NCI-H1417 treated with DMSO at 0.1 percent for 48 hours (cell line): Measurements from ENCODE around the gene MED16.

Experiments used
- DNase-seq: peaks from one replicate; lab custom pipeline; 2025; lab: John Stamatoyannopoulos, UW

The MED16 gene

GRCh38 chr19:892894-893689, at the start of gene MED16, which contains the start of gene RNU6-9:
TSS of gene MED16 (minus strand) at chr19:893187. CDS start at chr19:891131, 2,056 bp downstream.
TSS of gene RNU6-9 (plus strand) at chr19:893484.
- peak; percentile 97 for DNase-seq

- DNase-seq = no peak
Observed at GRCh38 chr19:942133-942645, 49.2 kb upstream of the MED16 start.

GRCh38 chr19:941292-942132, 48.5 kb upstream of the MED16 start:
- DNase-seq = no peak

DNA sequence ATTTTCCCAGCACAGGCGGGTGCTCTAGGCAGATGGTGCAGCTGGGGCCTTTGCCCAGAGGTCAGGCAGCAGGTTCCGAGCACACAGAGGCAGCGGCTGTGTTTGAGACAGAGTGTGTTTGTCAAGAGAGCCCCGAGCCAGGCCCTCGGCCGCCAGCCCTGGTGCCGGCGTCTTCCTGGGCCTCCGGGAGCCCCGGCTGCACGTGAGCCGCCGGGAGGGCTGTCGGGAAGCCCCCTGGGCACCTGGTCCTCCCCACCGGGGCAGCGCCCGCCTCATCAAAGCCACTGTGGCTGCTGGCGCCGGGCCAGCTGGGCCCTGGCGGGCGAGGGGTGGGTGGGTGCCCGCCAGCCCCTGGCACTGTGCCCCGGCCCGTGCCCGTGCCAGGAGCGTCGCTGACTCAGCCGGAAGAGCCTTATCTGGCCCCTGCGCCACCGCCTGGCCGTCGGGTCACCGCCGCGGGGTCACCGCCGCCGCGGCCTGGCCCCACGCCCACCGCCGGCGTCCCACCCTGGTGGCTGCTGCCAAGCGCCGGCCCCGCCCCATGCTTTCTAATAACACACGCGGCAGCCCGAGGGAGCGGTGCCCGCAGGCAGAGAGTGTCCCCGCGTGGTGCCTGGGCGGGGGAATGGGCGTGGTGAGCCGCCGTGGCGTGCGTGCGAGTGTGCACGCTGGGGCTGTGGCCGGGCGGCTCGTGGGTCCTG, 47.8 kb upstream of the MED16 start:
- DNase-seq = no peak

DNA sequence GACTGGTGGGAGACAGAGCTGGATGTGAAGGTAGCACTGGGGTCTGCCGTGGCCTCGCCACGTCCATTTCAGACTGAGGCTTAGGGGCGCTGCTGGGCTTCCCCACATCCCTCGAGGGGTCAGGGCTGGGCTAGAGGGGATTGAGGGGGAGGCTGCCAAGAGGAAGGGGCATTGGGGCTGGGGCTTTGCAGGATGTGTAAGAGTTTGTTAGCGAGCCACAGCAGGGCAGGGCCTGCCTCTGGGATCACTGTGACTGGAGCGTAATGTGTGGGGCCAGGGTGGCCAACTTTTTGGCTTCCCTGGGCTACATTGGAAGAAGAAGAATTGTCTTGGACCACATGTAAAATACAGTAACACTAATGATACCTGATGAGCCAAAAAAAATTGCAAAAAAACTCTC, 46.9 kb upstream of the MED16 start:
- DNase-seq = no peak

DNA sequence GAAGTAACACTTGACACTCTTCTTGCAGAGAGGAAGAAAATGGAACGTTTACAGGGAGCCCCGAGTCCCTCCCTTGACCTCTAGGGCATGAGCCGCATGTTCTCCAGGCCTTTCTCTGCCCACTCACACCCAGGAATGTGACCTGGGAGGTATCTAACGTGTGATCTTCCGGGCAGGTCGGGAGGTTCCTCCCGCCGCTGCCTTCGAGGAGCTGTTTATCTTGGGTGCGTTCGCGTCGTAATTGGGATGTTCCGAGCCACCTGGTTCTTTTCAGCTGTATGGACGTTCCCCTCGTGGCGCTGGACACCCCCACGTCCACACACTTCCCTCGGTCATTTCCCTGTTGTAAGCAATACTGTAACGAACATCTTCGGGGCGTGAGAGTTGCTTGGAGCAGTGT, 46.5 kb upstream of the MED16 start:
- no peak for DNase-seq

DNA sequence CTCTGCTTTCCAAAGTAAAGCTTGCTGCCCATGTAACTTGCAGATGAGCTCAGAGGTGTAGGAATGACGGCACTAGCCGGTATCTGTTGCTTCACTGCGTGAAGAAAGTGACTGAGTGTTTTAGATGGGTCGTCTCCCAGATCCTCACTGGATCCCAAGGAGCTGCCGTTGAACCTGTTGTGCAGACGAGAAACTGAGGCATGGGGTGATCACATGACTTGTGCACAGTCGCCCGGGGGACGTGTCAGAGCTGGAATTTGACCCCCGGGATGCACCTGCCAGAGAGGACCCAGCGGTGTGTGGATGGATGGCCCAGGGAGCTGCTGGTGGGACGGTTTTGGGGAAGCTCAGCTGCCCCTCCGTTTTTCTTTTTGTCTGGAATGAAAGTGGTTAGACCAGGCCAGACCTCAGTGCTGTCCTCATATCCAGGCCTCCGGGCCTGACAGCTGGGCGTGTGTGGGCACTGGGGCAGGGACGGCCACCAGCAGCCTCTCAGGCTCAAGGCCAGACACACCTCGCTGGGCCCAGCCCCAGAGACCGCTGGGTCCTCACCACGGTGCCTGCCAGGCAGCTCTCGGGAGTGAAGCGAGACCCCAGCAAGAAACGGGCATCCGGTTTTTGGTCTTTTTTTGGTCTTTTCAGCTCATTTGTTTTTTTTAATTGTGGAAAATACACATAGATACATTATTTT, 45.4 kb upstream of the MED16 start:
- DNase-seq = no peak

DNA sequence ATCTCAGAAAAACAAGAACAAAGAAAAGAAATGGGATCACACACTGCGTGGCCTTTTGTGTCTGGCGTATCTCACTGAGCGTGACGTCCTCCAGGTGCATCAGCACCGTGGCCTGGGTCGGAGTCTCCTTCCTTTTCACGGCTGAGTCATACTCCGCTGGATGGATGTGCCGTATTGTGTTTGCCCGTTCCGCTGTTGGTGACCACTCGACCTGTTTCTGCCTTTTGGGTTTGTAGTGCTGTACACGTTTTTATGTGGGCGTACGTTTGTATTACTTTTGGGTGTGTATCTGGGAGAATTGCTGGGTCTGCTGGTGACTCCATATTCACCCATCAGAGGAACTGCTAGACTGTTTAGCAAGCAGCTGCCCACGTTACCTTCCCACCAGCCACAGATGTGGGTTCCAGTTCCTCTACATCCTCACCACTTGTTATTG, 44.3 kb upstream of the MED16 start:
- DNase-seq = no peak

- no peak for DNase-seq
Observed at GRCh38 chr19:936175-936546, 43.2 kb upstream of the MED16 start.

DNA sequence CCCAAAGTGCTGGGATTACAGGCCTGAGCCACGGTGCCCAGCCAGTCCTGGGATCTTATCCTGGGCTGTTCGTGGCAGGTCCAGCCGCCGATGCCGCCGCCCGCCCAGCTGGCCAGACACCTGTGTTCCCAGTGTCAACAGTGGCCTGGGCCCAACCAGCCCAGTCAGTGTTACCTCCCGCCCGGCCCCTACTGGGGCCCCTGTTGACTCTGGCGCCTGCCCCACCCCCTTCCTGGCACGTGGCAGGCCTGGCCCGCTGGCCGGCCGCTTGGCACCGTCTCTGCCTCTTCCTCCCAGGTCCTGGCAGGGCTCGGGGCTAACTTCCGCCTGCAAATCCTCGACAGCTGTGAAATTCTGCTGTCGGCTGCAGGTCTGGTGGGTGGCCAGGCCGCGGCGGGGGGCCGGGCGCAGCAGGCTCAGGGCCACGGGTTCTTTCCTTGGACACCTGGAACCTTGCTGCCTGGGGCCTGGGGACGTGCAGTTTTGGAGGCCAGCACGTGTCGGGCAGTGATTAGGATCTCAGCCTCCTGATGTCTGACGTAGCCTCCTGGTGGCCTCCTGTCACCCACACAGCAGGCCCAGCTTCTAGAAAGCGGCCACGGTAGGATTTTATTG, 42.0 kb upstream of the MED16 start:
- DNase-seq = no peak

DNA sequence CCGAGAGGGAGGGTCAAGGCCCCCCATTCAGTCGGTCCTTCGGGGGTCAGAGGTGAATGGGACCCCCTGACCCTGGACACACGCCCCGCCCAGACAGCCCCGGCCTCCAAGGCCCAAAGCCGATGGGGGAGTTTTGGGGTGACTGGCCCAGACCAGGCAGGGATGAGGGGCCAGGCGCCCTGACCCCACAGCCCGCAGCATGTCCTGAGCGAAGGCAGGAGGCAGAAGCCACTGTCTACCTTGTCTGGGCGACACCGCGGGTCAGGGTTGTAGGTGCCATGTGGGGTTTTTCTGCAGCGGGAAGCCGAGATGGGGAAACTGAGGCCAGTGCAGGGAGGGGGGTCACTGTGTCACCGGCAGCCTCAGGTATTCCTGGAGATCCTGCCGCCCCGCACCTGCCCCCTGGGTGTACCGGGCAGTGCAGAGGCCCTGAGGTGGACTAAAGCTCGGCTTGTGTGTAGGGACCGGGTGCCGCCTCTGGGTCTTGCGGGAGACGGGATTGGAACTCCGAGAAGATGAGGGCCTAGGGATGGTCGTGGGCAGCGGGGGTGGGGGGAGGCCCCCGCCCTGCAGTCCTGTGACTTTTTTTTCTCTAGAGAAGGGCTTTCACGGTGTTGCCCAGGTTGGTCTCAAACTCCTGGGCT, 41.3 kb upstream of the MED16 start:
- DNase-seq = no peak

DNA sequence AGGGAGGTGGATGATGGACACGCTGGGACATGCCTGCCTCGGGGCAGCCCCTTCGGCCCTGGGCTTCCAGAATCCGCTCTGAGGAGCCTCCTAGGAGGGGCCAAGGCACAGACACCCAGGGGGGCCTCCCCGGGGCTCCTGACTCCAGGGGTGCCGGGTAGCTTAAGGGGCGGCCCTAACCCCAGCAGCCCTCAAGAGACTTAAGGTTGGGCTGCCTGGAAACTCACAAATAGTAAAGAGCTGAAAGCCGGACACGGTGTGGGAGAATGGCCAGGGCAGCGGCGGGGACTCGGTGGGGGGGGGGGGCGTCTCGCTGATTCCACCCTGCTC, 40.5 kb upstream of the MED16 start:
- DNase-seq = no peak

DNA sequence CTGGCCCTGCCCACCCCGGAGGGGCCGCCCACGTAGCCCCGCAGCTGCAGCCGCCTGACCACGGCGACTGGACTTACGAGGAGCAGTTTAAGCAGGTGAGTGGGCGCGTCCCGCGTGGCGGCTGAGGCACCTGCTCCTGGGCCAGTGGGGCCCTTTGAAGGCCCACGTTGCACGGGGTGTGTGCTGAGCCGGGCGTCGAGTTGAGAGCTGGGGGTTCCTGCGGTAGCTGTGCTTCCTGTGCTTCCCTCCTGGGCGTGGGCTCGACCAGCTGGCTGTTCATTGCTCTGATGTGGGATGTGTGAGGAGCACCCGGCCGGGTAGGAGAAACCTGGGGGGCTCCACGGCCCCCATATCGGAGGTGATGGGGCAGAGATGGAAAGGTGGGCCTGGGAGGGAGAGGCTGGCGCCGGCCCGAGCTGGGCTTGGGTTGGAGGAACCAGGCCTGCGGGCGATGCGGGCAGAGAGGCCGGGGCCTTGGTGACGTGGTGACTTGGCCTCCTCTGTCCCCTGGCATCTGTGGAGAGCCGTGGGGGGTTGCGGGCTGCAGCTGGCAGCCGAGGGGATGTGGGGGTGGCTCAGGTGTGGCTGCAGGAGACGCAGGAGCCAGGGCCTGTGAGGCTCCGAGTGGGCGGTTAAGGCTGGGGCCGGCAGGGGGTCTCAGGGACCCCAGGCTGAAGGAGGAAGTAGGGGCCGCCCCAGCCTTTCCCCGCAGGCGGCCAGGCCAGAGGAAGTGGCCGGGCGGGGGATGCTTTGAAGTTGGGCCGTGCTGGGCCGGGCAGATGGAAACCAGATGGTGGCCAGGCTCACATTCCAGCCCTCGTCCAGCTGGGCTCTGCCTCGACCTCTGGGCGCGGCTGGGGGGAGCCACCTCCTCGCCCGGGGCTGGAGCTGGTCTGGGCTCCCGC, 39.9 kb upstream of the MED16 start:
- no peak for DNase-seq

DNA sequence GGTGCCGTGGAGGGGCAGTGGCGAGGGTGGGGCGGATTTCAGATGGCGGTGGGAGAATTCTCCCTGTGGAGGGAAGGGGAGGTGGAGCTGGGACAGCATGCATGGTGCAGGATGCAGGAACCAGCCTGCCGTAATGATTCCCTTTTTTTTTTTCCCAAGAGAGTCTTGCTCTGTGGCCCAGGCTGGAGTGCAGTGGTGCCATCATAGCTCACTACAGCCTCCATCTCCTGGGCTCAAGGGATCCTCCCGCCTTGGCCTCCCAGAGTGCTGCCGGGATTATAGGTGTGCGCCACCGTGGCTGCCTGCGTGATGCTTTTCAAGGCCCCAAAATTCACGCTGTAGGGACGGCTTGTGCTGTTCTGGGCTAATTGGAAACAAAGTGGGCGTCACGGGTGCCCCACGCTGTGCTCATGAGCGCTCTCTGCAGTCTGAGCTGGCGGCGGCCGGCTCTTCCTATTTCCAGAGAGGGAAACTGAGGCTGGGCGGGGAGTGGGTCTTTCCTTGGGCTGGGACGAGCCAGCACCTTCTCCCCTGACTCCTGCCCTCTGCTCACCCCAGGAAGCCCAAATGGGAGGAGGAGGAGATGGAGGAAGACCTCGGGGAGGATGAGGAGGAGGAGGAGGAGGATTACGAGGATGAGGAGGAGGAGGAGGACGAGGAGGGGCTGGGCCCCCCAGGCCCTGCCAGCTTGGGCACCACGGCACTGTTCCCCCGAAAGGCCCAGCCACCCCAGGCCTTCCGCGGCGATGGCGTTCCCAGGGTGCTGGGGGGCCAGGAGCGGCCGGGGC, 39.1 kb upstream of the MED16 start:
- DNase-seq = no peak

- no peak for DNase-seq
Observed at GRCh38 chr19:929891-930258, 36.9 kb upstream of the MED16 start.

GRCh38 chr19:929203-929890, 36.4 kb upstream of the MED16 start:
- no peak for DNase-seq

- no peak for DNase-seq
Observed at GRCh38 chr19:928471-929202, 35.6 kb upstream of the MED16 start.
